H7 (cell line): ENCODE data around the gene PAAF1. TPM values are rescaled to one million over a fixed set of nuclear protein-coding genes. Genes with fewer than 3 reads are reported as not detected.

Source experiments
- DNase-seq: peaks from one replicate; pipeline ENCODE4 v3.0.0; 2012
- H3K27me3 ChIP-seq: 2 replicates; pipeline ENCODE4 v1.6.0; 2011; ENCODE audit warnings: mild to moderate bottlenecking, low read length; ENCODE audit not compliant: control insufficient read depth, insufficient read depth
- H3K36me3 ChIP-seq: replicated peaks from 2 replicates; pipeline ENCODE4 v1.5.1; 2011; ENCODE audit warnings: low read length; ENCODE audit not compliant: control insufficient read depth, insufficient read depth
- H3K4me3 ChIP-seq: 2 replicates; pipeline ENCODE4 v1.5.1; 2011; ENCODE audit warnings: low read depth, mild to moderate bottlenecking, control low read depth, low read length, moderate library complexity; ENCODE audit not compliant: insufficient read depth
- total RNA-seq: library from RNA; depleted of rRNA; stranded (reverse); fragments of >200 nt; shearing (Covaris generic); gene quantifications from 2 replicates; pipeline ENCODE4 v1.2.3, GENCODE V29; 2014

PAAF1 gene
- total RNA-seq, 1 experiment from 2014 or later = 19.5 TPM

GRCh38 chr11:73944901-73945300 lies 68.1 kb downstream of the PAAF1 start:
- H3K27me3 ChIP-seq = no peaks in the 10 kb centered on the region
- DNase-seq = no peak
- no peaks in the 10 kb centered on the region for H3K36me3 ChIP-seq
- no peak overlapping the region for H3K4me3 ChIP-seq

DNA sequence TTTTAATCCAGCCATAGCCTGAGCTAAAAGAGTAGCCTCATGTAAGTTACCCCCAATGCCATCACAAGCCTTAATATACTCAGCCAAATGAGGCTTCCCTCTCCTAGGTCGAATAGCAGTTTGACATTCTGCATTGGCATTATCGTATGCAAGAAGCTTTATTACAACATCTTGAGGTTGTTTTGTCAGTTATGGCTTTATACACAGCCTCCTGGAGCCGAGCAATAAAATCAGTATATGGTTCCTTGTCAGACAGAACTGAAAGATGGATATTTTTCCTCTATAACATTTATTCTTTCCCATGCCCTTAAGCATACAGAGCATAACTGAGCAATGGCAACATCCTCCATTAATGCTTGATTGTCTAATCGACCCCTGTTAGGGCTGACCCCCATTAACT lies 68.6 kb downstream of the PAAF1 start:
- Histone ChIP-seq H3K36me3 (no peaks in the 10 kb centered on the region), H3K4me3 (no peak overlapping the region), H3K27me3 (no peaks in the 10 kb centered on the region)
- DNase-seq = no peak

GRCh38 chr11:73946798-73947458 lies 70.1 kb downstream of the PAAF1 start:
- Histone ChIP-seq H3K4me3 (no peak overlapping the region), H3K36me3 (no peaks in the 10 kb centered on the region), H3K27me3 (no peaks in the 10 kb centered on the region)
- no peak for DNase-seq

- Histone ChIP-seq H3K4me3 (no peak overlapping the region), H3K36me3 (no peaks in the 10 kb centered on the region), H3K27me3 (no peaks in the 10 kb centered on the region)
- no peak for DNase-seq
These were observed 72.4 kb downstream of the PAAF1 start for GRCh38 chr11:73949246-73949645.

GRCh38 chr11:73949912-73950311 lies 73.1 kb downstream of the PAAF1 start:
- Histone ChIP-seq H3K36me3 (no peaks in the 10 kb centered on the region), H3K4me3 (no peak overlapping the region), H3K27me3 (no peaks in the 10 kb centered on the region)
- DNase-seq = no peak

DNA sequence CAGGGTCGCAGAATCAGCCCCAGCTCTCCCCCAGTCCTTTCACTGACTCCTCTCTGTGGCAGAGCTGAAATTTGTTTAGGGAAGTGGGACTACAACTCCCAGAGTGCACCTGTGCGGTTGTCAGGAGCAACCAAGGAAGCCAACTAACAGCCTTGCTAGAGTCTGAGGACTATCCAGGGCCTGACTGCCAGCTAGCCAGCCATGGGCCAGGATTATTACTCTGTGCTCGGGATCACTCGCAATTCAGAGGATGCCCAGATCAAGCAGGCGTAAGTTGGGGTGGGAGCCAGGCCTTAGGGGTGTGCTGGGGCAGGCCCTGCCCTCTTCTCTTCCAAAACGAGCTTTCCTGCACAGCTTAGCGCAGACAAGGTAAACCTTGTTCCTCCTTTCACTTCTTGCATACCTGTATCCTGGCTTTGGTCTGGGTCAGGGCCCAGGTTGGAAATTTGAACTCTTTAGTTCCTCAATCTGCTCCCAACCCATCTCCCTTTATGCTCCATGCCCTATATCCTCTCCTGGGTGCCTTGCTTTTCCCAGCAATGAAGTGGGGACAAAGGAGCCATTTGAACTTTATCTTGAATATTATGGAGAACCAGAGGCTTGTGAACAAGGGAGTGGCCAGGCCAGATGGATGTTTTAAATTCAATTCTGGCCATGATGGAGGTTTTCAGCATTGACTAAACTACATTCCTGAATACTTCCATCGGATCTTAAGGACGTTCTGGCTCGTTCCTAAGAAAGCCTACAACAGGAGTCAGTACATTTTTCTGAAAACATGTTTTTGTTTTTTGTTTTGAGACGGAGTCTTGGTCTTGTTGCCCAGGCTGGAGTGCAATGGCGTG lies 74.3 kb downstream of the PAAF1 start, which contains the start of gene DNAJB13:
DNAJB13 (plus strand) TSS at position 158 of the 842 bp plus-strand sequence; CDS start at position 202, 44 bp downstream.
- no peaks in the 10 kb centered on the region for H3K27me3 ChIP-seq
- peak; percentile 88 for DNase-seq
- no peaks in the 10 kb centered on the region for H3K36me3 ChIP-seq
- H3K4me3 ChIP-seq = no peak within 1 kb of the TSS

- Histone ChIP-seq H3K36me3 (no peaks in the 10 kb centered on the region), H3K27me3 (no peaks in the 10 kb centered on the region; the same call in 1 of the 2 replicates), H3K4me3 (no peak overlapping the region)
- DNase-seq = no peak
These were observed 75.0 kb downstream of the PAAF1 start for GRCh38 chr11:73951797-73952196.

GRCh38 chr11:73956876-73957653 lies 80.3 kb downstream of the PAAF1 start:
- H3K4me3 ChIP-seq = peak overlapping the region; percentile 13; the same call in 1 of the 2 replicates
- no peaks in the 10 kb centered on the region for H3K36me3 ChIP-seq
- DNase-seq = peak; percentile 57
- H3K27me3 ChIP-seq = peaks cover 2% of the 10 kb centered on the region; the same call in 1 of the 2 replicates

DNA sequence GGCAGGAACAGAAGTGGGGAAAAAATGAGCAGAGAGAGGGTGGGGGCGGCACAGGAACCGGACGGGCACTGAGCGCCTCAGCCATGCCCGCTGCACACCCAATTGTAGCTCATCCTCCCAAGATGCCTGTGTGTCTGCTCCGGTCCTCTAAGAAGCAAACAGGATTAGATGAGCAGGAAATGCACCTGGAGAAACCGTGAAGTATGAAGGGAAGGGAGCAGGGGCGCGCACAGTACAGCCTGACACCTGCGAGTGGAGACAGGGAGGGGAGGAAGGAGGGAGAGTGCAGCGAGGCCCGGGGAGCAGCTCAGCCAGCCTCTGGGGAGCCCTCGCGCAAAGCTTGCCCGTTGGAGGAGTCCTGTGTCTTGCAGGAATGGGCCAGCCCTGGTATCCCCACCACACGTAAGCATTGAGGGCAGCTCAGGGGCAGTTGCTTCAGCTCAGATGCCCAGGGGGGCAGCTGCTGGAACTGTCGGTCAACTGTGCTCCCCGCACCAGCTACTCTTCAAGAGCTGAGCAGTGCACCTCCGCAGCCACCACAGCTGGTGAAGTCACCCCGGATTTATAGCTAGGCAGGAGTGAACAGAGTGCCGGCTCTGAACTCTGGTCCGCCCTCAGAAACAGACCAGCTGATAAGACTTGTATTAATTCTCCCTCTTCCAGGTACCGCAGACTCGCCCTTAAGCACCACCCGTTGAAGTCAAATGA lies 81.0 kb downstream of the PAAF1 start:
- peak; percentile 52 for DNase-seq
- H3K36me3 ChIP-seq = no peaks in the 10 kb centered on the region
- peak overlapping the region; percentile 13; the same call in 1 of the 2 replicates for H3K4me3 ChIP-seq
- peaks cover 2% of the 10 kb centered on the region; the same call in 1 of the 2 replicates for H3K27me3 ChIP-seq

GRCh38 chr11:73958521-73959141 lies 81.8 kb downstream of the PAAF1 start:
- Histone ChIP-seq H3K36me3 (no peaks in the 10 kb centered on the region), H3K27me3 (peaks cover 2% of the 10 kb centered on the region; the same call in 1 of the 2 replicates), H3K4me3 (no peak overlapping the region)
- DNase-seq = peak; percentile 40

- DNase-seq = peak; percentile 11
- no peaks in the 10 kb centered on the region for H3K36me3 ChIP-seq
- no peak overlapping the region for H3K4me3 ChIP-seq
These were observed 84.5 kb downstream of the PAAF1 start for GRCh38 chr11:73961321-73961720.

GRCh38 chr11:73962101-73962705 lies 85.4 kb downstream of the PAAF1 start:
- Histone ChIP-seq H3K4me3 (no peak overlapping the region), H3K27me3 (peaks cover 2% of the 10 kb centered on the region; the same call in 1 of the 2 replicates), H3K36me3 (no peaks in the 10 kb centered on the region)
- no peak for DNase-seq

More at GRCh38 chr11:73961321-73961720, 84.5 kb downstream of the PAAF1 start:
- peaks cover 2% of the 10 kb centered on the region; the same call in 1 of the 2 replicates for H3K27me3 ChIP-seq

DNA sequence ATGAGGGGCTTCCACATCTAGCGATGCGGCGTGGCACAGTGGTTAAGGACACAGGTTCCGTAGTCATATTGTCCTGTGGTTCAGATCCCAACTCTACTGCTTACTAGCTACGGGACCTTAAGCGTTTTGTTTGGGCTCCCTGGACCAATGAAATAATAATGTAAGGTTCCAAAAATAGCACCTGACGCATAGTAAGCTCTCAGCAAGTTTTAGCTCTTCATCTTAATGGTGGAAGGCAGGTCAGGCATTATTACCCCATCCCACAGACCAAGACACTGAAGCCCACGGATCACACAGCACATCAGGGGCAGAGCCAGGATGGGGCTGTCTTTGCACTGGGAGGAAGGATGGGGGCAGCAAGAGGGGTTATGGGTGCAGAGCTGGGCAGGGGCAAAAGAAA lies 87.1 kb downstream of the PAAF1 start:
- Histone ChIP-seq H3K36me3 (no peaks in the 10 kb centered on the region), H3K27me3 (no peaks in the 10 kb centered on the region), H3K4me3 (no peak overlapping the region)
- DNase-seq = peak; percentile 16
